ENCODE measurements around the gene FSTL3. TPM values are rescaled to one million over a fixed set of nuclear protein-coding genes. Genes with fewer than 3 reads are reported as not detected.

Gene FSTL3
- 34.2 and 42.5 TPM in 2 replicates for total RNA-seq

DNA sequence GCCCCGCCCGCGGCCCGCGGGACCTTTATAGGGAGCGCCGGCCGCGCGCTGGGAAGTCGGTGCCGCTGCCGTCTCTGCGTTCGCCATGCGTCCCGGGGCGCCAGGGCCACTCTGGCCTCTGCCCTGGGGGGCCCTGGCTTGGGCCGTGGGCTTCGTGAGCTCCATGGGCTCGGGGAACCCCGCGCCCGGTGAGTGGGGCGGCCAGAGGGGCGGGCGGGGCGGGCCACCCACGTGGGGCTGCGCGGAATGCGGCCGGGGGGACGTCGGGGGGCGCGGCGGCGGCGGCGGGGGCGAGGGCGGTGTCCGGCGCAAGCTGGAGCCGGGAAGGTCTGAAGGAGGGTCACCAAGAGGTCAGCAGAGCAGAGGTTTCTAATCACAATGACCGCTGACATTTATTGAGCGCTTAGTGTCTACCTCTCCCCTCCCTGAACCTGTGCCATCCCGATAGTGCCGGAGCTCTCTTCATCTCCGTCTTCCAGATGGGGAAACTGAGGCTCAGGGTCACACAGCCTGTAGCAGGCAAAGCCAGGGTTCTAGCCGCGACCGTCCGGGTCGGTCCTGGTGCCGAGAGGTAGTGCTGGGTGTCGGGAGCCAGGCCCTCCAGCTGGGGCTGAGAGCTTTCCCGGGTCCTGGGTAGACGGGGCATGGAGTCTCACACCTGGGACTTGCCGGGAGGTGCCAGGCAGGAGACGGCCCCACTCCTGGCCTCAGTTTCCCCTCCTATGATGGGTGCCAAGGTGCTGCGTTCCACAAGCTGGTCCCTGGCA, at the start of gene FSTL3:
Gene FSTL3 (plus strand): TSS at position 54 of the 767 bp plus-strand sequence. CDS start 32 bp downstream, at position 86.

DNA sequence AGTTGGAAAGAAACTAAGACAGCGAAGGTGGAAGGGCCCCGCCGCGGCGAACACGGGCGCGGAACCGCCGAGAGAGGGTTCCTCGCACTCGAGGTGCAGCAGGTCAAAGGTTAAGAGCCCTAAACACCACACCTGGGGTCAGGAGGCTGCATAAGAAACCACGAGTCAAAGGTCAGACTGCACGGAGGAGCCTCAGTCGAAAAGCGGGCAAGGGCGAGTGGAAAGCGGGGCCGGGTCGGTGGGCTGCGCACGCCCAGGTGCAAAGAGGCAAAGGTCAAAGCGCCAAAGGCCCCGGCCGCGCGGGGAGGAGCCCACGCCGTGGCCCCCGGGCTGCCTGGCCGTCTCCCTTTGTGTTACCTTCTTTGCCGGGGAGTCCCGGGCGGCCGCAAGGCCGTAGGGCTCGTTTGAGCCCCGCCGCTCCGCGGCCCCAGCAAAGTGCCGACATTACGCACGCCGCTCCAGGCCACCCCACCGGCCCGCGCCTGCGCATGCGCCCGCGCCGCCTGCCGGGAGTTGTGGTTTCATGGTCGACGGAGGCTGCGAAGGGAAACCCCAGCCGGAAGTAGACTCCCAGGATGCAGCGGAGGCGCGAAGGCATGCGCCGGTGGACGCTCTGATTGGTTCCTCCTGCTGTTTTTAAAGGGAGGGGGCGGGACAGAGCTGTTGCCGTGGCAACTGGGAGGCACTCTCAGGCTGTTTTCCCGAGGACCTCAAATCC, 43.0 kb upstream of the FSTL3 start, which contains the start of gene POLRMT:
Gene POLRMT (minus strand): TSS at position 470 of the 718 bp plus-strand sequence. CDS start 25 bp downstream, at position 445.

DNA sequence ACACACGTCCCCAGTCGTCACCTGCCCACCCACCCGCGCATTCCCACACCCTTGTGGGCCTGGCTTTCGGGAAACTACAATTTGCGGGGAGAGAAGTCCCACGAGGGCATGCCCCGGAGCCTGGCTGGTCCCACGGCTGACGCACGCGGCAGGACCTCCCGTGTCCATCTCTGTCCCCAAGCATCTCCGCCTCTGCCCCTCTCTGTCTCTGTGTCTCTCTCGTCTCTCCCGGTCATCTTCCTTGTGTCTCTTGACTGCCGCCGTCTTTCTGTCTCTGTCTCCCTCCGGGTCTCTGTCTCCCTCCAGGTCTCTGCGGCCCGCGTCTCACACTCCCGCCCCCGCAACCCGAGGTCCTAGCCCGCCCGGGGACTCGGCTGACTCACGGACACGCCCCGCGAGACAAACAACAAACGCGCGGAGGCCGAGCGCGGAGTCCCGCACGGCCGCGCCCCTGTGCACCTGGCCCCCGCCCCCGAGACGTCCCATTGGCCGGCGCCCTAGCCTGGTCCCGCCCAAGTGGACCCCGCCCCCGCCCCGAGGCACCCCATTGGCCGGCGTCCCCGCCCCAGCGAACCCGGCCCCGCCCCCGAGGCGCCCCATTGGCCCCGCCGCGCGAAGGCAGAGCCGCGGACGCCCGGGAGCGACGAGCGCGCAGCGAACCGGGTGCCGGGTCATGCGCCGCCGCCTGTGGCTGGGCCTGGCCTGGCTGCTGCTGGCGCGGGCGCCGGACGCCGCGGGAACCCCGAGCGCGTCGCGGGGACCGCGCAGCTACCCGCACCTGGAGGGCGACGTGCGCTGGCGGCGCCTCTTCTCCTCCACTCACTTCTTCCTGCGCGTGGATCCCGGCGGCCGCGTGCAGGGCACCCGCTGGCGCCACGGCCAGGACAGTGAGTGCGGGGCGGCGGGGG, 36.7 kb upstream of the FSTL3 start, which contains the start of gene FGF22:
Gene FGF22 (plus strand): TSS at position 627 of the 908 bp plus-strand sequence. CDS start 47 bp downstream, at position 674.

DNA sequence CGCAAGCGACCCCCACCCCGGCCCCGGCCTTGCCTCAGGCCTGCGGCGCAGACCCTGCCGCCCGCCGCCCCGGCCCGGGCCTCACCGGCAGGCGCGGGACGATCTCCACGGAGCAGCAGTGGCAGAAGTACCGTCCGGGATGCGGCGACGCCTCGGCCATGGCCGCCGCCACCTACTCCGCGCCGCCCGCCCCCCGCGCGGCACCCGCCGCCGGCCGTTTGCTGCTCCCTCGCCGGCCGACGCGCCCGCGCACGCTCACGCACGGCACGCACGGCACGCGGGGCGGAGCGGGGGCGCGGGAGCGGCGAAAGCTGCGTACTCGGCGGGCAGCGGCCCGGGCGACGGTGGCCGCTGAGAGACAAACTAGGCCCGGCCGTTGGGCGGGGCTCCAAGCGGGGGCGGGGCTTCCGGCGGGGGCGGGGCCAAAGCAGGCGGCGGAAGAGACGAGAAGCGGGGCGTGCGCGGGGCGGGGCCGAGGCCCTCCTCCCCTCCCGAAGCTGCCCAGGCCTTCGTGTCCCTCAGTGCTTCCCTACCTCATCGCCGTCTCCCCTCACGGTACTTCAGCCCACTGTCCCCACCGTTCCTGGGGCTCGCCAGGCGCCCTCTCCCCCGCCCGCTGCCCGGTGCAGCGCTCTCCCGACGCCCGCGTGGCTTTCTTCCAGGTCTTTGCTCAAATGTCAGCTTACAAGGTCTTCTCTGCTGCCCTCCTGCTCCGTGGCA, 13.1 kb upstream of the FSTL3 start, which contains the start of gene RNF126:
Gene RNF126 (minus strand): TSS at position 253 of the 720 bp plus-strand sequence. CDS start 93 bp downstream, at position 160.

DNA sequence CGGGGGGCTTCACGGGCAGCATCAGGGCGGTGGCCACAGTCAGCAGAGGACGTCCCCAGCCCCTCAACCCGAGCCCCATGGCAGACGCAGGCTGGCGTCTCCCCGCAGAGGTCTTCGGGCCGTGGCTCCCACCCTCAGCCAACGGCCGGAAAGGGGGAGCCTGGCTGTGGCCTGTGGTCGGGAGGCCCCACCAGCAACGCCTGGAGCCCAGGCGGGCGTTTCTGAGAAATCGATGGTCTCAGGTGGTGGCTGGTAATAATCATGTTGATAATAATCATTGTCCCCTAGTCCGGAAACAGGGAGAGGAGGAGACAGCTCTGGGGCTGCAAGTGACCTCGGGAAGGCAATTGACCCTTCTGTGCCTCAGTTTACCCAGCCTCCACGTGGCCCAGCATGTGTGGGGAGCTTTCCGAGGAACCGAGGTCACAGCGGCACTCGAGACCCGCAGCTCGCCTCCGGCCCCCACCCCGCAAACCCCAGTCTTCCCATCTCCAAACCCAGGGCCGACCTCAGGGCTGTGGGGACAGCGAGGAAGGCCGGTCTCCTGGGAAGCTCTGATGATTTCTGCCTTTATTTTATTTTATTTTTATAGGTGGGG, 19.3 kb downstream of the FSTL3 start, which contains the start of gene PRSS57:
Gene PRSS57 (minus strand): TSS at position 101 of the 598 bp plus-strand sequence. CDS start 22 bp downstream, at position 79.

DNA sequence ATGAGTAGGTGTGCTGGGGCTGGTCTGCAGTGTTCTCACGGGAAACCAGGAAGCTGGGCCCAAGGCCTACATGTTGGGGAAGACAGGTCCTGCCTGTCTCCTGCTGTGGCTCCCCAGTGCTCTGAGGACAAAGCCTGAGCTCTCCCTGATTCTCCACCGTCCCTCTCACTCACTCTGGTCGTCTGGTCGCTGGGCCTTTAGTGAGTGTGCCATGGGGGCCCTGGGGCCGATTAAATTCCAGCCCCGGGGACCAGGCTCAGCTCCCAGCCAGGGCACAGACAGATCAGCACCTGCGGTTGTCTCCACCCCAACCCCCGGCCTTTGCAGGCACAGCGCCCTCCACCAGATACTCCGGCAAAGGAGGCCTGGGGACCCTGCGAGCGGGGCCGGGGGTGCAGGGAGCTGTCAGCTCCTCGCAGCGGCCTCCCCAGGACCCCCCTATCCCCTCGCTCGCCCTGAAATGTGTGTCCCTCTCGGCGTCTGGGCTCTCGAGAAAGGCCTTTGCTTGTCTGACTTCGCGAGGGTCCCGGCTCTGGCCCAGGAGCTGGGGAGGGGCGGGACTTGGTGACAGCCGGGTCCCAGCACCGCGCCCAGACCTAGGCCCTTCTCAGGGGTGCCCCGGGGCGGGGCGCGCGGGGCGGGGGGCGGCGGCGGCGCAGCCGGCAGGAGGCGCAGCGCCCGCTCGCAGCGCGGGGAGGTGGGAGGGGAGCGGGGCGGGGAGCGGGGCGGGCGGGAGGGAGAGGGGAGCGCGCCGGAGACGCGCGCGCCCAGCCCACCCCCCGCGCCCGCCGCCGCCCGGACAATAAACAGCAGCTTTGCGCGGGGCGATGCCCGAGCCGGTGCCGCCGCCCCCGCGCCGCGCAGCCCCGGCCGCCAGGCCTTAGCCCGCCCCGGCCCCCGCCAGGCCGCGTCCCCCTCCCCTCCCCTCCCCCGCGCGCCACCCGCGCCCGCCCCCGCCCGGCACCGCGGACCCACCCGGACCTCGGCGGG, 32.3 kb downstream of the FSTL3 start, which contains the start of gene PALM:
Gene PALM (plus strand): TSS at position 782 of the 990 bp plus-strand sequence. CDS start 212 bp downstream, outside the sequence.

Other genes with a start within 250 kb of the FSTL3 start
- 0.12 and 1.1 TPM in 2 replicates for gene SHC2, start 215.4 kb upstream of the FSTL3 start, total RNA-seq
- 0.16 and 0.36 TPM in 2 replicates for gene MADCAM1, start 179.9 kb upstream of the FSTL3 start, total RNA-seq
- 43.0 and 61.0 TPM in 2 replicates for gene TPGS1, start 168.9 kb upstream of the FSTL3 start, total RNA-seq
- gene CDC34, start 144.6 kb upstream of the FSTL3 start, total RNA-seq = 48.2 and 51.9 TPM in 2 replicates
- not detected in 2 replicates for gene GZMM, start 132.3 kb upstream of the FSTL3 start, total RNA-seq
- 327 and 392 TPM in 2 replicates for gene BSG, start 103.8 kb upstream of the FSTL3 start, total RNA-seq
- gene HCN2, start 86.5 kb upstream of the FSTL3 start, total RNA-seq = 2.4 and 2.9 TPM in 2 replicates
- gene POLRMT, start 42.9 kb upstream of the FSTL3 start, total RNA-seq = 20.8 and 27.9 TPM in 2 replicates
- gene FGF22, start 36.5 kb upstream of the FSTL3 start, total RNA-seq = 0.16 TPM in 1 of 2 replicates, not detected in the other
- 38.9 and 46.4 TPM in 2 replicates for gene RNF126, start 13.2 kb upstream of the FSTL3 start, total RNA-seq
- gene PRSS57, start 19.1 kb downstream of the FSTL3 start, total RNA-seq = not detected in 2 replicates
- 0.73 and 0.97 TPM in 2 replicates for gene PALM, start 32.5 kb downstream of the FSTL3 start, total RNA-seq
- gene MISP, start 74.7 kb downstream of the FSTL3 start, total RNA-seq = under 0.01 TPM in 1 of 2 replicates, not detected in the other
- 99.9 and 128 TPM in 2 replicates for gene PTBP1, start 121.1 kb downstream of the FSTL3 start, total RNA-seq
- 1.3 and 2.4 TPM in 2 replicates for gene PLPPR3, start 145.6 kb downstream of the FSTL3 start, total RNA-seq
- gene AZU1, start 151.4 kb downstream of the FSTL3 start, total RNA-seq = not detected in 2 replicates
- gene PRTN3, start 164.6 kb downstream of the FSTL3 start, total RNA-seq = not detected in 2 replicates
- gene ELANE, start 175.9 kb downstream of the FSTL3 start, total RNA-seq = 0.49 and 0.73 TPM in 2 replicates
- gene CFD, start 183.3 kb downstream of the FSTL3 start, total RNA-seq = 33.5 and 41.1 TPM in 2 replicates
- gene MED16, start 216.8 kb downstream of the FSTL3 start, total RNA-seq = 42.4 and 52.1 TPM in 2 replicates
- gene RNU6-9, start 217.1 kb downstream of the FSTL3 start, total RNA-seq = not detected in 2 replicates
- 34.6 and 46.8 TPM in 2 replicates for gene R3HDM4, start 236.8 kb downstream of the FSTL3 start, total RNA-seq
- not detected in 2 replicates for gene KISS1R, start 240.9 kb downstream of the FSTL3 start, total RNA-seq
- 23.9 and 25.5 TPM in 2 replicates for gene ARID3A, start 249.6 kb downstream of the FSTL3 start, total RNA-seq

All from hair follicle dermal papilla cell (primary cell).